Measurements from ENCODE around the gene MLNR.

MLNR gene

GRCh38 chr13:49258089-49258796, 38.1 kb downstream of the MLNR start:
- Histone ChIP-seq H4K20me1 (ENCODE audit: insufficient read depth, low read length) (no peaks in the 10 kb centered on the region), H3K4me3 (ENCODE audit: low read depth, low read length, poor library complexity, severe bottlenecking) (no peak overlapping the region), H3K27me3 (ENCODE audit: insufficient read depth, low read length) (no peaks in the 10 kb centered on the region), H2AFZ (ENCODE audit: low read length) (no peak overlapping the region), H3K9ac (ENCODE audit: low read length) (no peak overlapping the region), H3K4me1 (ENCODE audit: insufficient read depth, low read length, severe bottlenecking) (no peaks in the 10 kb centered on the region), H3K4me2 (ENCODE audit: low read length) (no peak overlapping the region), H3K27ac (ENCODE audit: low read depth, low read length, poor library complexity, severe bottlenecking) (no peak overlapping the region), H3K79me2 (ENCODE audit: insufficient read depth, low read length) (no peaks in the 10 kb centered on the region), H3K9me3 (ENCODE audit: low read length) (no peaks in the 10 kb centered on the region), H3K9me2 (ENCODE audit: low read depth, low read length) (no peaks in the 10 kb centered on the region), H3K36me3 (ENCODE audit: insufficient read depth, low read length) (peaks cover 64% of the 10 kb centered on the region), H3F3A (ENCODE audit: insufficient read depth, low read length) (no peaks in the 10 kb centered on the region)
- TF ChIP-seq CTCF (IDR thresholded peaks at IDR 0.05; ENCODE audit: low read length) (no peak), EZH2 (IDR thresholded peaks at IDR 0.05; ENCODE audit: borderline replicate concordance, low read length) (no peak)

- H3K4me1 ChIP-seq (ENCODE audit: insufficient read depth, low read length, severe bottlenecking), result no peaks in the 10 kb centered on the region
- no peak overlapping the region for H3K4me3 ChIP-seq (ENCODE audit: low read depth, low read length, poor library complexity, severe bottlenecking)
- no peaks in the 10 kb centered on the region for H4K20me1 ChIP-seq (ENCODE audit: insufficient read depth, low read length)
- no peaks in the 10 kb centered on the region for H3F3A ChIP-seq (ENCODE audit: insufficient read depth, low read length)
- no peak overlapping the region for H2AFZ ChIP-seq (ENCODE audit: low read length)
- no peaks in the 10 kb centered on the region for H3K9me3 ChIP-seq (ENCODE audit: low read length)
- H3K79me2 ChIP-seq (ENCODE audit: insufficient read depth, low read length), result no peaks in the 10 kb centered on the region
- no peaks in the 10 kb centered on the region for H3K9me2 ChIP-seq (ENCODE audit: low read depth, low read length)
- H3K9ac ChIP-seq (ENCODE audit: low read length), result no peak overlapping the region
- no peak for TF ChIP-seq CTCF (IDR thresholded peaks at IDR 0.05; ENCODE audit: low read length)
- no peak for TF ChIP-seq EZH2 (IDR thresholded peaks at IDR 0.05; ENCODE audit: borderline replicate concordance, low read length)
- H3K27me3 ChIP-seq (ENCODE audit: insufficient read depth, low read length), result no peaks in the 10 kb centered on the region
- H3K4me2 ChIP-seq (ENCODE audit: low read length), result no peak overlapping the region
- peaks cover 63% of the 10 kb centered on the region for H3K36me3 ChIP-seq (ENCODE audit: insufficient read depth, low read length)
- H3K27ac ChIP-seq (ENCODE audit: low read depth, low read length, poor library complexity, severe bottlenecking), result no peak overlapping the region
These were observed 39.4 kb downstream of the MLNR start for GRCh38 chr13:49259586-49259985.

GRCh38 chr13:49262634-49263033, 42.5 kb downstream of the MLNR start:
- H3K9ac ChIP-seq (ENCODE audit: low read length), result no peak overlapping the region
- no peak overlapping the region for H3K4me2 ChIP-seq (ENCODE audit: low read length)
- no peaks in the 10 kb centered on the region for H3K79me2 ChIP-seq (ENCODE audit: insufficient read depth, low read length)
- H3K9me3 ChIP-seq (ENCODE audit: low read length), result no peaks in the 10 kb centered on the region
- no peaks in the 10 kb centered on the region for H3K27me3 ChIP-seq (ENCODE audit: insufficient read depth, low read length)
- H3K9me2 ChIP-seq (ENCODE audit: low read depth, low read length), result no peaks in the 10 kb centered on the region
- peaks cover 32% of the 10 kb centered on the region for H3K36me3 ChIP-seq (ENCODE audit: insufficient read depth, low read length)
- H4K20me1 ChIP-seq (ENCODE audit: insufficient read depth, low read length), result no peaks in the 10 kb centered on the region
- TF ChIP-seq EZH2 (IDR thresholded peaks at IDR 0.05; ENCODE audit: borderline replicate concordance, low read length), result no peak
- TF ChIP-seq CTCF (IDR thresholded peaks at IDR 0.05; ENCODE audit: low read length), result no peak
- no peaks in the 10 kb centered on the region for H3K4me1 ChIP-seq (ENCODE audit: insufficient read depth, low read length, severe bottlenecking)
- H3K27ac ChIP-seq (ENCODE audit: low read depth, low read length, poor library complexity, severe bottlenecking), result no peak overlapping the region
- no peaks in the 10 kb centered on the region for H3F3A ChIP-seq (ENCODE audit: insufficient read depth, low read length)
- H2AFZ ChIP-seq (ENCODE audit: low read length), result no peak overlapping the region
- no peak overlapping the region for H3K4me3 ChIP-seq (ENCODE audit: low read depth, low read length, poor library complexity, severe bottlenecking)

All from OCI-LY1 (cell line).